ENCODE measurements around the gene KLHL24.

GRCh38 chr3:183636221-183637105 lies 1.0 kb downstream of the KLHL24 start:
- TF ChIP-seq POLR2AphosphoS5 (IDR thresholded peaks at IDR 0.05) (peak; percentile 21 to 72 (median 48)), POLR2A (IDR thresholded peaks at IDR 0.05) (peak; percentile 48 to 55), CTCF (IDR thresholded peaks at IDR 0.05) (no peak), EP300 (IDR thresholded peaks at IDR 0.05) (no peak)

Data from sigmoid colon (tissue), 4 donors.